GM21381 (cell line): ENCODE measurements around the gene RNF222.
"Not testable (repeated sequence)": the region's sequence is repeated elsewhere in the genome, so short reads cannot be mapped to it uniquely, and the experiment has no call there.

Experiments
- ATAC-seq: cut with Tn5 transposase; IDR thresholded peaks from one replicate; pipeline ENCODE4 v1.9.1; 2021; ENCODE audit warnings: mild to moderate bottlenecking, moderate library complexity; ENCODE audit not compliant: unreplicated experiment

Gene RNF222

GRCh38 chr17:8382052-8382879 is 15.4 kb downstream of the RNF222 start:
- ATAC-seq = no peak

GRCh38 chr17:8380049-8380448 is 17.6 kb downstream of the RNF222 start:
- ATAC-seq = no peak

GRCh38 chr17:8378117-8378516 is 19.5 kb downstream of the RNF222 start:
- not testable (repeated sequence) for ATAC-seq

- ATAC-seq = no peak
These were observed 20.2 kb downstream of the RNF222 start for GRCh38 chr17:8377422-8377821.

- ATAC-seq = peak; percentile 81
These were observed 21.2 kb downstream of the RNF222 start, which contains the start of gene KRABD2 for GRCh38 chr17:8376271-8377067. Gene KRABD2 (minus strand): TSS chr17:8376704.

GRCh38 chr17:8375738-8376259 is 21.8 kb downstream of the RNF222 start:
- ATAC-seq = no peak

- ATAC-seq = not testable (repeated sequence)
These were observed 23.8 kb downstream of the RNF222 start for GRCh38 chr17:8373856-8374255.

- ATAC-seq = no peak
These were observed 25.2 kb downstream of the RNF222 start for GRCh38 chr17:8372422-8372821.

- ATAC-seq = no peak
These were observed 25.8 kb downstream of the RNF222 start for GRCh38 chr17:8371786-8372185.

- no peak for ATAC-seq
These were observed 27.7 kb downstream of the RNF222 start for GRCh38 chr17:8369944-8370343.

- ATAC-seq = no peak
These were observed 29.4 kb downstream of the RNF222 start for GRCh38 chr17:8368193-8368592.

- no peak for ATAC-seq
These were observed 31.4 kb downstream of the RNF222 start for GRCh38 chr17:8366231-8366630.

GRCh38 chr17:8365143-8365542 is 32.5 kb downstream of the RNF222 start:
- ATAC-seq = no peak

- no peak for ATAC-seq
These were observed 34.8 kb downstream of the RNF222 start for GRCh38 chr17:8362651-8363332.

- no peak for ATAC-seq
These were observed 36.9 kb downstream of the RNF222 start for GRCh38 chr17:8360751-8361150.

- no peak for ATAC-seq
These were observed 37.4 kb downstream of the RNF222 start for GRCh38 chr17:8360260-8360659.

GRCh38 chr17:8359769-8360168 is 37.9 kb downstream of the RNF222 start:
- no peak for ATAC-seq

- no peak for ATAC-seq
These were observed 39.7 kb downstream of the RNF222 start for GRCh38 chr17:8357910-8358309.

GRCh38 chr17:8354236-8354635 is 43.4 kb downstream of the RNF222 start:
- no peak for ATAC-seq

GRCh38 chr17:8353736-8354135 is 43.9 kb downstream of the RNF222 start:
- ATAC-seq = no peak

- ATAC-seq = no peak
These were observed 47.3 kb downstream of the RNF222 start for GRCh38 chr17:8350339-8350738.
